Trophoblast cell (in vitro differentiated cells and primary cell): ENCODE measurements around the gene DRAM1.

Experiments used
- DNase-seq, 2 donors: peaks; one replicate each; pipeline ENCODE4 v3.0.0-alpha.2; 2016
- H2AFZ ChIP-seq: 2 replicates; pipeline ENCODE4 v1.6.1; 2013; ENCODE audit warnings: low read length, moderate library complexity, mild to moderate bottlenecking; ENCODE audit not compliant: insufficient read depth, poor library complexity
- H2AK5ac ChIP-seq: 2 replicates; pipeline ENCODE4 v1.6.1; 2013; ENCODE audit warnings: mild to moderate bottlenecking, low read length
- H2BK120ac ChIP-seq: 2 replicates; pipeline ENCODE4 v1.6.1; 2013; ENCODE audit warnings: low read length, mild to moderate bottlenecking, moderate library complexity; ENCODE audit not compliant: insufficient read depth, poor library complexity
- H2BK12ac ChIP-seq: 2 replicates; pipeline ENCODE4 v1.6.1; 2013; ENCODE audit warnings: mild to moderate bottlenecking, low read length, moderate library complexity
- H2BK5ac ChIP-seq: 2 replicates; pipeline ENCODE4 v1.6.1; 2013; ENCODE audit warnings: low read length, low read depth, moderate library complexity, mild to moderate bottlenecking; ENCODE audit not compliant: poor library complexity
- H3K14ac ChIP-seq: 2 replicates; pipeline ENCODE4 v1.6.1; 2013; ENCODE audit warnings: mild to moderate bottlenecking, low read length
- H3K18ac ChIP-seq: 2 replicates; pipeline ENCODE4 v1.6.1; 2013; ENCODE audit warnings: mild to moderate bottlenecking, low read length
- H3K23ac ChIP-seq: 2 replicates; pipeline ENCODE4 v1.6.1; 2013; ENCODE audit warnings: low read length
- H3K27ac ChIP-seq: 2 replicates; pipeline ENCODE4 v1.5.1; 2013; ENCODE audit warnings: low read depth, mild to moderate bottlenecking, inconsistent platforms, low read length, moderate library complexity
- H3K27me3 ChIP-seq: 2 replicates; pipeline ENCODE4 v1.6.1; 2013; ENCODE audit warnings: inconsistent platforms, mild to moderate bottlenecking, low read length, moderate library complexity; ENCODE audit not compliant: insufficient read depth
- H3K36me3 ChIP-seq, 2 experiments: 1 replicate in 1 of 2; 2 replicates in 1 of 2; pipeline ENCODE4 v1.6.1; 2013; ENCODE audit warnings: low read length in 2 of 2, mild to moderate bottlenecking in 2 of 2, moderate library complexity in 1 of 2; ENCODE audit not compliant: insufficient read depth in 2 of 2, control insufficient read depth in 1 of 2
- H3K4ac ChIP-seq: 2 replicates; pipeline ENCODE4 v1.6.1; 2013; ENCODE audit warnings: low read depth, mild to moderate bottlenecking, low read length, moderate library complexity
- H3K4me1 ChIP-seq, 2 experiments: 1 replicate in 1 of 2; 2 replicates in 1 of 2; pipeline ENCODE4 v1.6.1; 2013; ENCODE audit warnings: low read length in 2 of 2, mild to moderate bottlenecking in 2 of 2, moderate library complexity in 1 of 2; ENCODE audit not compliant: insufficient read depth in 2 of 2, control insufficient read depth in 1 of 2
- H3K4me2 ChIP-seq: 2 replicates; pipeline ENCODE4 v1.6.1; 2013; ENCODE audit warnings: inconsistent platforms, mild to moderate bottlenecking, low read length, moderate library complexity
- H3K4me3 ChIP-seq: 2 replicates; pipeline ENCODE4 v1.5.1; 2013; ENCODE audit warnings: mild to moderate bottlenecking, low read depth, low read length, inconsistent platforms
- H3K79me1 ChIP-seq: one replicate; pipeline ENCODE4 v1.6.1; 2013; ENCODE audit warnings: low read length
- H3K79me2 ChIP-seq: 2 replicates; pipeline ENCODE4 v1.6.1; 2013; ENCODE audit warnings: low read length, mild to moderate bottlenecking; ENCODE audit not compliant: control insufficient read depth, insufficient read depth, poor library complexity
- H3K9ac ChIP-seq: 2 replicates; pipeline ENCODE4 v1.6.1; 2013; ENCODE audit warnings: mild to moderate bottlenecking, low read length
- H3K9me3 ChIP-seq: 2 replicates; pipeline ENCODE4 v1.6.1; 2013; ENCODE audit warnings: low read depth, mild to moderate bottlenecking, control low read depth, inconsistent platforms, low read length; ENCODE audit not compliant: insufficient read depth
- H4K12ac ChIP-seq: 2 replicates; pipeline ENCODE4 v1.6.1; 2013; ENCODE audit warnings: low read depth, mild to moderate bottlenecking, low read length, moderate library complexity
- H4K8ac ChIP-seq: 2 replicates; pipeline ENCODE4 v1.6.1; 2013; ENCODE audit warnings: low read depth, mild to moderate bottlenecking, low read length, moderate library complexity
- H4K91ac ChIP-seq: one replicate; pipeline ENCODE4 v1.6.1; 2013; ENCODE audit warnings: low read depth, mild to moderate bottlenecking, low read length, moderate library complexity
- WGBS: extraction: QIAGEN DNeasy Blood & Tissue Kit; methylation state at CpG from one replicate; pipeline ENCODE4 v1.1.7; 2013; ENCODE audit warnings: missing lambda C conversion rate; ENCODE audit not compliant: insufficient read length, insufficient coverage; ENCODE audit errors: extremely low coverage; 5-methylcytosine and 5-hydroxymethylcytosine counted together

Gene DRAM1

DNA sequence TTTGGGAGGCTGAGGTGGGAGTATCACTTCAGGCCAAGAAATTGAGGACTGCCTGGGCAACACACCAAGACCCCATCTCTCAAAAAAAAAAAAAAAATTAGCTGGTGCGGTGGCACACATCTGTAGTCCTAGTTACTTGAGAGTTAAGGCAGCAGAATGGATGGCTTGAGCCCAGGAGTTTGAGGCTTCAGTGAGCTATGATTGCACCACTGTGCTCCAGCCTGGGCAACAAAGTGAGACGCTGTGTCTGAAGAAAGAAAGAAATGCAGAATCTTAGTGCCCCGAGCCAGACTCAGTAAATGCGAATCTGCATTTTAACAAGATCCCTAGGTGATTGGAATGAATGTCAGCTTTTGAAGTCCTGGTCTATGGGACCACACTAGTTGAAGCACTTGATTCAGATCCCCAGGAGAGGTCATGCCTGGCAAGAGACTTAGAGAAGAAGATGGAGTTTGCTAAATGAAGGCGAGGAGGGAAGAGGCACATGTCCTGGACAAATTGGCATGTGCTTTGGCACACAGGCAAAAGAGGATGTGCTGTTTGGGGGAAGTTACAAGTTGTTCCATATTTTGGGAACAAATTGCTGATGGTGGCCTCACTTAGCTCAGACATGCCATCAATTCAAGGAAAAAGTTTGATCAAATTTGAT lies 56.6 kb downstream of the DRAM1 start:
- Histone ChIP-seq H2AFZ (no peak overlapping the region), H2AK5ac (no peak overlapping the region), H2BK5ac (no peak overlapping the region), H4K12ac (no peak overlapping the region), H3K14ac (no peak overlapping the region), H3K9ac (no peak overlapping the region), H3K4me2 (no peak overlapping the region), H3K9me3 (no peaks in the 10 kb centered on the region), H3K4me1 (peaks cover 12 to 16% of the 10 kb centered on the region in 2 experiments), H3K4ac (no peak overlapping the region), H3K18ac (no peak overlapping the region), H3K79me2 (no peaks in the 10 kb centered on the region), H3K23ac (no peak overlapping the region), H4K8ac (no peak overlapping the region), H3K36me3 (no peaks in the 10 kb centered on the region), H3K27me3 (no peaks in the 10 kb centered on the region), H4K91ac (no peak overlapping the region), H3K4me3 (no peak overlapping the region), H2BK12ac (no peak overlapping the region), H3K27ac (no peak overlapping the region), H2BK120ac (no peak overlapping the region), H3K79me1 (no peaks in the 10 kb centered on the region)
- no CpG with 5 or more reads among the region's 5 CpGs for WGBS
- DNase-seq, result no peak

DNA sequence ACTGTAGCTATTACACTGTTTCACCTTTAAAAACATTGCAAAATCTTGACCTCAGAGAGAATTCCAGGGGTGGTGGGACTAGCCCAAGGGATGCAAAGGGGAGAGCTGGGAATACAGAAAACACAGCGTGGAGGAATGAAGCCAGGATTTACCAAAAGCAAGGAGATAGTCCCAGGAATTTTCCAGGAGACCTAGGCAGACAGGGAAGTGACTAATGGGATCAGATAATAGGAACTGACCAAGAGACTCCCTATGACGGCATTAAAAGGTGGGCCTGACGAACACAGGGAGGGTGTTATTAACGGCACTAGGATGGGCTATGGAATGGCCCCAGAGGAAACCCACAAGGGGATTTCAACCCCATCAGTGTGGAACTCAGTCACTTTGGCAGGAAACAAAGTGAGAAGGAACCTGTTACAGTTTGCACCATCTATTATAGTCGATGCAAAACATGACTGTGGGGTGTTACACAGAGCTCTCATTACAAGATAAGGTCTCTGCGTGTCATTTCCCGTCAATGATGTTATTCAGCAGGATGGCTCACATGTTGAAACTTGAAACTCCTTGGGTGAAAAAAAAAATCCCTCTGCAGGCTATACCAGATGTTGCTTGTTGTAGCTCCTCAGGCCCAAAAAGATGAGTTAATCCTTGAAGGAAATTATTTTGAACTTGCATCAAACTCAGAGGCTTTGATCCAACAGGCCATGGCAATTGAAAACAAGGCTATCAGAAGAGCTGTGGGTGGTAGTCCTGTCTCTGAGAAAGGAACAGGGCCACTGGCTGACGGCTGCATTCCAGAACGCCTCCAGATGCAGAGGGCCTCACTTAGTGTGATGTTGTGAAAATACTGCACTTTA lies 58.7 kb downstream of the DRAM1 start:
- Histone ChIP-seq H3K36me3 (no peaks in the 10 kb centered on the region), H3K18ac (no peak overlapping the region), H2BK5ac (no peak overlapping the region), H3K23ac (no peak overlapping the region), H3K4me2 (peak overlapping the region; percentile 16), H4K8ac (no peak overlapping the region), H3K4ac (no peak overlapping the region), H3K9me3 (no peaks in the 10 kb centered on the region), H4K91ac (no peak overlapping the region), H3K4me3 (no peak overlapping the region), H3K79me2 (no peaks in the 10 kb centered on the region), H3K27me3 (no peaks in the 10 kb centered on the region), H3K14ac (no peak overlapping the region), H3K9ac (no peak overlapping the region), H2BK12ac (no peak overlapping the region), H2BK120ac (no peak overlapping the region), H3K27ac (peak overlapping the region; percentile 36), H3K4me1 (peaks cover 12 to 14% of the 10 kb centered on the region in 2 experiments), H3K79me1 (no peaks in the 10 kb centered on the region), H2AFZ (no peak overlapping the region), H4K12ac (no peak overlapping the region), H2AK5ac (no peak overlapping the region)
- no CpG with 5 or more reads among the region's 9 CpGs for WGBS
- peak; percentile 49 to 60 for DNase-seq

- Histone ChIP-seq H3K4me2 (no peak overlapping the region), H3K79me2 (no peaks in the 10 kb centered on the region), H3K23ac (no peak overlapping the region), H3K9ac (no peak overlapping the region), H3K4me3 (no peak overlapping the region), H3K27me3 (no peaks in the 10 kb centered on the region), H2AFZ (no peak overlapping the region), H3K9me3 (no peaks in the 10 kb centered on the region), H3K4ac (no peak overlapping the region), H2BK5ac (no peak overlapping the region), H2AK5ac (no peak overlapping the region), H4K8ac (no peak overlapping the region), H3K4me1 (peaks cover 12% of the 10 kb centered on the region in 2 experiments), H3K18ac (no peak overlapping the region), H3K14ac (no peak overlapping the region), H4K12ac (no peak overlapping the region), H4K91ac (no peak overlapping the region), H3K79me1 (no peaks in the 10 kb centered on the region), H3K36me3 (no peaks in the 10 kb centered on the region), H2BK120ac (no peak overlapping the region), H2BK12ac (no peak overlapping the region), H3K27ac (no peak overlapping the region)
- WGBS, result no CpG with 5 or more reads among the region's 3 CpGs
- no peak for DNase-seq
Observed at GRCh38 chr12:101939306-101939705, 61.9 kb downstream of the DRAM1 start.

DNA sequence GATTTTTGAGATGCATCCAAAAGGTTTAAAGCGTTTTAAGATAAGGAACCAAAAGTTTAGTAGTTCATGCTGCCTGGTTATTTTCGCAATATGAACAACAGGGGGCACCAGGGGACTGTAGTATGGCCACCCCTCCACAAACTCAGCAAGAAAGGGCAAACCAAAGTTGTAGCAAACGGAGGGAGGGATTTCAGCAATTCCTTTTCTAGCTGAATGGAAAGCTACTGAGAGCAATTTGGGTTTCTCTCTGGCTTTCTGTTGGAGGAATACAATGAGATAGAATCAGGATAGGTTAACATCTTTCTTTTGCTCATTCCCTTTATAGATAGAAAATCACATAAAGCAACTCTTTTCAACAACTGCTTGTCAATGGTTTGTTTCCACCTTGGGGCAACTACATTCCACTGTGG lies 62.5 kb downstream of the DRAM1 start:
- no CpG with 5 or more reads among the region's 3 CpGs for WGBS
- no peak overlapping the region for H2AK5ac ChIP-seq
- no peak overlapping the region for H3K18ac ChIP-seq
- H3K4ac ChIP-seq, result no peak overlapping the region
- no peak overlapping the region for H4K8ac ChIP-seq
- no peaks in the 10 kb centered on the region for H3K27me3 ChIP-seq
- no peak overlapping the region for H3K9ac ChIP-seq
- H3K4me3 ChIP-seq, result no peak overlapping the region
- no peak overlapping the region for H3K14ac ChIP-seq
- H3K4me1 ChIP-seq, result peaks cover 10 to 11% of the 10 kb centered on the region in 2 experiments
- no peak overlapping the region for H3K23ac ChIP-seq
- H3K9me3 ChIP-seq, result no peaks in the 10 kb centered on the region
- H4K91ac ChIP-seq, result no peak overlapping the region
- H2AFZ ChIP-seq, result no peak overlapping the region
- DNase-seq, result peak; percentile 46 to 73
- H3K27ac ChIP-seq, result no peak overlapping the region
- H2BK120ac ChIP-seq, result no peak overlapping the region
- H3K36me3 ChIP-seq, result no peaks in the 10 kb centered on the region
- no peak overlapping the region for H4K12ac ChIP-seq
- no peaks in the 10 kb centered on the region for H3K79me2 ChIP-seq
- no peak overlapping the region for H2BK5ac ChIP-seq
- no peaks in the 10 kb centered on the region for H3K79me1 ChIP-seq
- no peak overlapping the region for H3K4me2 ChIP-seq
- no peak overlapping the region for H2BK12ac ChIP-seq
